A549 (cell line): ENCODE results near the gene MSANTD3.

Experiments
- BHLHE40 ChIP-seq: IDR thresholded peaks from 2 replicates; pipeline ENCODE4 v1.6.1; 2012; ENCODE audit warnings: low read depth, low read length, inconsistent platforms
- HOXB13 ChIP-seq: fragments of 250-450 bp; sonication (Bioruptor Pico); IDR thresholded peaks from 2 replicates; pipeline ENCODE4 v1.5.0; 2020; ENCODE audit warnings: low read depth, mild to moderate bottlenecking, moderate library complexity
- KDM1A ChIP-seq: fragments of 200-600 bp; sonication (generic); IDR thresholded peaks from 2 replicates; pipeline ENCODE4 v1.6.1; 2016; ENCODE audit warnings: low read depth, mild to moderate bottlenecking
- NPAS2 ChIP-seq: fragments of 250-450 bp; sonication (Bioruptor Pico); IDR thresholded peaks from 2 replicates; pipeline ENCODE4 v1.8.0; 2022; ENCODE audit warnings: mild to moderate bottlenecking, moderate library complexity, borderline replicate concordance
- POLR2A ChIP-seq: IDR thresholded peaks from 2 replicates; pipeline ENCODE4 v1.6.1; 2012; ENCODE audit warnings: mild to moderate bottlenecking, low read length
- RCOR1 ChIP-seq: fragments of 150-350 bp; IDR thresholded peaks from 2 replicates; pipeline ENCODE4 v1.6.1; 2014; ENCODE audit warnings: antibody characterized with exemption, low read length, low read depth
- RFX5 ChIP-seq: fragments of 450-650 bp; IDR thresholded peaks from 2 replicates; pipeline ENCODE4 v1.7.1; 2014; ENCODE audit warnings: antibody characterized with exemption, mild to moderate bottlenecking, moderate library complexity
- RNF2 ChIP-seq: fragments of 200-600 bp; sonication (generic); IDR thresholded peaks from 2 replicates; pipeline ENCODE4 v1.6.1; 2016; ENCODE audit warnings: low read depth, mild to moderate bottlenecking, antibody characterized with exemption, moderate library complexity, borderline replicate concordance
- SMC3 ChIP-seq: fragments of >200 bp; sonication (Bioruptor Twin); formaldehyde crosslinking; IDR thresholded peaks from 3 replicates; pipeline ENCODE4 v1.6.1; 2018; ENCODE audit warnings: inconsistent platforms
- TF ChIP-seq, protein P1 (sequence below): fragments of >200 bp; sonication (Bioruptor Twin); formaldehyde crosslinking; IDR thresholded peaks from 3 replicates; pipeline ENCODE4 v1.5.1; 2016

DNA sequence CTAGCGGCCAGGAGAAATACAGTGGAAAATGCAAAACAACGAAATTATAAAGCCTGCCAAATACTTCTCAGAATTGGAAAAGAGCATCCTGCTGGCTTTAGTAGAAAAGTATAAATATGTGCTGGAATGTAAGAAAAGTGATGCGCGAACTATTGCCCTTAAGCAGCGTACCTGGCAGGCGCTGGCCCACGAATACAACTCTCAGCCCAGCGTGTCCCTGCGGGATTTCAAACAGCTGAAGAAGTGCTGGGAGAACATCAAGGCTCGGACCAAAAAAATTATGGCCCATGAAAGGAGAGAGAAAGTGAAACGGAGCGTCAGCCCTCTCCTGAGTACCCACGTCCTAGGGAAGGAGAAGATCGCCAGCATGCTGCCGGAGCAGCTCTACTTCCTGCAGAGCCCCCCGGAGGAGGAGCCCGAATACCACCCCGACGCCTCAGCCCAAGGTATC, 15.0 kb downstream of the MSANTD3 start:
- TF ChIP-seq, protein P1, sequence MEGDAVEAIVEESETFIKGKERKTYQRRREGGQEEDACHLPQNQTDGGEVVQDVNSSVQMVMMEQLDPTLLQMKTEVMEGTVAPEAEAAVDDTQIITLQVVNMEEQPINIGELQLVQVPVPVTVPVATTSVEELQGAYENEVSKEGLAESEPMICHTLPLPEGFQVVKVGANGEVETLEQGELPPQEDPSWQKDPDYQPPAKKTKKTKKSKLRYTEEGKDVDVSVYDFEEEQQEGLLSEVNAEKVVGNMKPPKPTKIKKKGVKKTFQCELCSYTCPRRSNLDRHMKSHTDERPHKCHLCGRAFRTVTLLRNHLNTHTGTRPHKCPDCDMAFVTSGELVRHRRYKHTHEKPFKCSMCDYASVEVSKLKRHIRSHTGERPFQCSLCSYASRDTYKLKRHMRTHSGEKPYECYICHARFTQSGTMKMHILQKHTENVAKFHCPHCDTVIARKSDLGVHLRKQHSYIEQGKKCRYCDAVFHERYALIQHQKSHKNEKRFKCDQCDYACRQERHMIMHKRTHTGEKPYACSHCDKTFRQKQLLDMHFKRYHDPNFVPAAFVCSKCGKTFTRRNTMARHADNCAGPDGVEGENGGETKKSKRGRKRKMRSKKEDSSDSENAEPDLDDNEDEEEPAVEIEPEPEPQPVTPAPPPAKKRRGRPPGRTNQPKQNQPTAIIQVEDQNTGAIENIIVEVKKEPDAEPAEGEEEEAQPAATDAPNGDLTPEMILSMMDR: no peak
- TF ChIP-seq RFX5 (no peak), RNF2 (no peak), NPAS2 (CRISPR knock-in tag) (no peak), KDM1A (no peak), POLR2A (no peak), RCOR1 (no peak), BHLHE40 (no peak), SMC3 (no peak), HOXB13 (no peak)
